ENCODE data around the gene STAMBPL1.
"Not testable (repeated sequence)": the region's sequence is repeated elsewhere in the genome, so short reads cannot be mapped to it uniquely, and the experiment has no call there.

Gene STAMBPL1

DNA sequence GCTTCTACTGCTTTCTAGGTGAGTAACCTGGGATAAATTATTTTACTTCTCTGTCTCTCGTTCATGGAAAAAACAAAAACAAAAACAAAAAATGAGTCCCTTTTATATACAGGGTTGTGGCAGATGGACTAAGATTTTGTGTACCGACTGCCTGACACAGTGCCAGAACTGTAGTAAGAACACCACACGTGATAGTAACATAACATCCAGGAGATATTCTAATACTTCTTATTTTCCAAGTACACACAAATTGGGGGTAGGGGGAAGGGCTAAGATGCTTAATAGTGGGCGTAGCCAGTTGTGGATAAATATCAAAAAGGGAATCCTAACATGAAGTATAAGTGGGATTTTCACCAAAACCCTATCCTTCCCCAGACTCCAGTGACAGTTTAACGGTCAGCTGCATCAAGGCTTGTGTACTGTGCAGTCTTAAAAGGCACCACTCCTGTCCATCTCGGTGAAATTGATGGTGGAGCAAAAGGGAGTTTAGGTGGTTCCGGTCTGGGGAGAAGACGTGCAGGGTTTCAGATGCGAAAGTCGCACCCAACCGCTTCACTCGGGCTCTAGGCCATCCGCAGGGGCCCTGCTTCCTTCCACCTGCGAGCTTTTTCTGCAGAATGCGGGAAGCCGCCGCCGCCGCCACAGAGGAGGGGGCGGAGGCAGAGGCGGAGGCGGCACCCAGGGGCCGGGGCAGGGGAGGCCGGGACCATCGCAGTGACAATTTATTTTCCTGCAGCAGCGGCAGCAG, at the start of gene STAMBPL1:
STAMBPL1 (plus strand) TSS at position 712 of the 748 bp plus-strand sequence. CDS start 21,464 bp downstream, outside the sequence.
- no peak for DNase-seq

DNA sequence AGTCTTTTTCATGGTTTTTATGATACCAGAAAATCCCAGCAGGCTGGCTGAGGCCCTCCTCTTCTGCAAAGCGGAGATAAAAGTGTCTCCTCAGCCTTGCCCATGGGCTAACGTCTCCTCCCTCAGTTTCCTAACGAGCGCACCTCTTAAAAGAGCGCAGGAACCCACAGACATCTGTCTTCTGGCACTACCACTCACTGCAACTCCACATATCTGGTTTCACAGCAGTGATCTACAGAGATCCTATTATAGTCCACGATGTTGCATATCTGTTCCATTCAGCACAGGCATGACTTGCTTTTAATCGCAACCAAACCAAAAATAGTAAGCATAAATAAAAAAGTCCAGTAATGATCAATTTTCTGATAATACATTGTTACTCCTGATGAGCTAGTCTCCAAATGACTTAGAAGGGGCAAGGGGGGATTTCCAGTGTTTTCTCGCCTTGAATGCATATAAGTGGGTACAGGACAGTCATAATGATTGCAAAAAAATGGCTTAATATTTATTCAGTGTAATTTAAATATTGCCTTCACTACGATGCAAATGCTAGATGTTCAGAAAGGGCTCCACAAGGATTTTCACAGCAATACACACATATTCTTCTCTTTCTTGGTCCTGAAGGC, 49.3 kb upstream of the STAMBPL1 start:
- no peak for DNase-seq

DNA sequence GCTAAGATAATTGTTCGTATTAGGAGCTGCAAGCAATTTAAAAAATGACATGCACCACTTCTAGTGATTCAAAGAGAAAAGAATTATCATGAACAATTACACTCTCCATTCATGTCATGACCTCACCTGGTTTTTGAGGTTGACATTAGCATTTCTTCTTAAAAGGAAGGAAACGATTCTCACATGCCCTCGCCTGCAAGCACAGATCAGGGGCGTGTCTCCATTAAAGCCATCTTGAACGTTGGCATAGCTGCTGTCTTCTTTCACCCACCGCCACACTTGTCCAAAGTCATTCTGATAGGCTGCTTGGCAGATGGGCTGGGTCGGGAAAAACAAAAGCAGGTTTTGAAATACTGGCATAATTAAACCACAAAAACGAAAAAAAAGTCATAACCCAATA, 48.3 kb upstream of the STAMBPL1 start:
- no peak for DNase-seq

DNA sequence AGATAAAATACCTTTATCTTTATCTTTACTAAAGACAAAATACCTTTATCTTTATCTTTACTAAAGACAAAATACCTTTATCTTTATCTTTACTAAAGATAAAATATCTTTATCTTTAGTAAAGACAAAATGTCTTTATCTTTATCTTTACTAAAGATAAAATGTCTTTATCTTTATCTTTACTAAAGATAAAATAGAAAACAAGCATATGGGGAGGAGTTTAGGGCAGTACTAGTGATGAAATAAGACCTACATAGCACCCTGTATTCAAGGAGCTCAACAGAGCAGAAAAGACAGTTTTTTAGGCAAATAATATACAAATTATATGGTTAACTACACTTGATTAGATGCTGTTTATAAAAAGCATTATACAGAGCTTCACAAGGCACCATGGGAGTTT, 47.7 kb upstream of the STAMBPL1 start:
- no peak for DNase-seq

DNA sequence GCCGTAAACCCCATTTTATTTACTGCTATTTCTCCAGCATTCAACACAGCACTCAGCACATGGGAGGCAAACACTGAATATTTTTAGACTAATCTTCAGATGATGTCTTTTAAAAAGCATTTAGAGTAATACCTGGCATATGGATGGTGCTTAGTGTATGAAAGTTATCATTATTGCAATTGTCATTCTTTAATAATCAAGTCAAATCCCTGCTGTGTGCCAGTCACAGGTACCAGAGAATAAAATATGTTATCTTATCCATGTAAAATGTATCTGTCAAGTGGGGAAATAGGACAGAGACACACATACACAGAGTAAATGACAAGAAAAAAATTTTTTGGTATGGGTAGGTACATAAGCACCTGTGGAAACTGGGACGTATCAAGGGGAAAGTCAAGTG, 46.9 kb upstream of the STAMBPL1 start:
- no peak for DNase-seq

DNA sequence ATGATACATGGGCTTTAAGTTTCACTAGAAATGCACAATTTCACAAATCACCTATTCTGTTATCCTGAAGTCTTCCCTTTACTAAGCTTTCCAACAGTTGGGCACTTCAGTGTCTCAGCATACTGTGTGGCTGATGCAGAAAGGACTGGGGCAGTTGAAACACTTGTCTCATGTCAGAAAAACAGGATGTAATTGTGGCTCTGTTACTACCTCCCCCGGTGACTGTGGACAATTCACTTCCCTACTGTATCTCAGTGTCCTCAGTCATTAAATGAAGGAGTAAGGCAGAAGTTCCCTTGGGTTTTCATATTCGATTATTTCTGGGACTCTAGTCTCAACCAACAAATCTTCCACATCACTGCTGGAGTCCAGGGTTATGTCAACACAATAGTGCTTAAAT, 46.3 kb upstream of the STAMBPL1 start:
- no peak for DNase-seq

DNA sequence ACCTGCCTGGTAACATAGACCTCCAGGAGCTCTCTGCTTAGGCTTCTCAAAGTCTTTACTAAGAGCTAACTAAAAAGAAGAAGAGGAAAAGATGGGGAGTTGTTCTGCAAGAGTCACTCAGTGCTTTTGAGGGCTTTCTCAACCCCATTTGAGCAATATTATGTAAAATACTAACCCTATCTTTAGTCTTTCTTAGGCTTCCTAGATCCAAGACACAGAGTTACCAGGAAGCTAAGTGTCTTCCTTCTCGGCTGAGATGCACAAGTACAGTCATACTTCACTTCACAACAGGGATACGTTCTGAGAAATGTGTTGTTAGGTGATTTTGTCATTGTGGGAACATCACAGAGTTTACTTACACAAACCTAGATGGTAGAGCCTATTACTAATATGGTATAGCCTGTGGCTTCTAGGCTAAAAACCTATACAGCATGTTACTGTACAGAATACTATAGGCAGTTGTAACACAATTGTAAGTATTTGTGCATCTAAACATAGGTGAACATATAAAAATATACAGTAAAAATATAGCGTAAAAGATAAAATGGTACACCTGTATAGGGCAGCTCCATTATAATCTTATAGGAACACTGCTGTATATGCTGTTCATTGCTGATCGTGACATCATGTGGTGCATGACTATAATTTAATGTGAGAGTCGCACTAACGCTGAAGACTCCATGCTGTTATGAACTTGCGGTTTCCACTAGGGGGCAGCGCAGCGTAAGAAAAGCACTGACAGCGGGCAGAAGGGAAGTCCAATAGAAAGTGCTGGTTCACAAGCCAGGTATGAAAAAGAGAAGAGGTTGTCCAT, 44.7 kb upstream of the STAMBPL1 start:
- peak; percentile 19 for DNase-seq

DNA sequence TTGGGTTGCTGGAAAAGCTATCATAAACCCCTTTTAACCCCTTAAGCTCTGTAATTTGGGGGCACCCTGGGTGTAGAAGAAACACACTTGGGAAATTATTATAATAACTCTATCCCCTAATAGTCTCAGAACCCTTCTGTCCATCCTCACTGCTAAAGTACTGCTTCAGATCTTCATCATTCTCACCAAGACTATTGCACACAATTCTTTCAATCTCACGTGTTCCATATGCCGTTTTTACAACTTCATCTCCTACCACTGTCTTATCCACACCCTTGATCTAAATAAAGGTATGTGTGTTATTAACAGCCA, 44.2 kb upstream of the STAMBPL1 start:
- DNase-seq = no peak

DNA sequence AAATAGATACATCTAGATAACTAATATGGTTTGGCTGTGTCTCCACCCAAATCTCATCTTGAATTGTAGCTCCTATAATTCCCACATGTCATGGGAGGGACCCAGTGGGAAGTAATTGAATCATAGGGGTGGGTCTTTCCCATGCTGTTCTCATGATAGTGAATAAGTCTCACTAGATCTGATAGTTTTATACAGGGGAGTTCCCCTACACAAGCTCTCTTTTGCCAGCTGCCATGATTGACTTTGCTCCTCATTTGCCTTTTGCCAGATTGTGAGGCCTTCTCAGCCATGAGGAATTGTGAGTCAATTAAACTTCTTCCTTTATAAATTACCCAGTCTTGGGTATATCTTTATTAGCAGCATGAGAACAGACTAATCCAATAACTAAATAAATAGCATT, 42.4 kb upstream of the STAMBPL1 start:
- DNase-seq = not testable (repeated sequence)

DNA sequence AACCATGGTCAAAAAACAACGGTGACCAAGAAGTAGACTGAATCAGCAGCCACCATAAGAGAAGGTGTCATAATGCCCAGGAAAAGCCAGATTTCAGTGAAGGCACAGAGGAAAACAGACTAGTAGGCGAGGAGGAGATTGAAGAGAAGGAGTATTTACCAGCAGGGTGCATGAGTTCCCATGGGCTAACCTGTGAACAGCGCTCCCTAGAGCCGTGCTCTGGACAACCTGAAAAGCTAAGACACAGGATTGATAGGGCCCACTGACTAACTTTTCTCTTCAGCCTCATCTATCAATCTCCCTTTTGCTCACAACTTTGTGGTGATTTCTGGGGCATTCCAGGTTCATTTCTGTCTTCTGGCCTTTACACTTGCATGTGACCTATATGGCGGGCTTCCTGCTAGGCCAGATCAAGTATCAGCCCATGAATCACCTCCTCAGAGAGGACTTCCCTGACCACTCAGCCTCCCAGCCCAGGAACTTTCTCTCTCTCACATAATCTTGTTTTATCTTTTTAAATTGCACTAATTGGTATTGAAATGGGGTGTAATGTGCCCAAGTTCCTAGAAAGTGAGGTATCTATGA, 41.2 kb upstream of the STAMBPL1 start:
- no peak for DNase-seq

DNA sequence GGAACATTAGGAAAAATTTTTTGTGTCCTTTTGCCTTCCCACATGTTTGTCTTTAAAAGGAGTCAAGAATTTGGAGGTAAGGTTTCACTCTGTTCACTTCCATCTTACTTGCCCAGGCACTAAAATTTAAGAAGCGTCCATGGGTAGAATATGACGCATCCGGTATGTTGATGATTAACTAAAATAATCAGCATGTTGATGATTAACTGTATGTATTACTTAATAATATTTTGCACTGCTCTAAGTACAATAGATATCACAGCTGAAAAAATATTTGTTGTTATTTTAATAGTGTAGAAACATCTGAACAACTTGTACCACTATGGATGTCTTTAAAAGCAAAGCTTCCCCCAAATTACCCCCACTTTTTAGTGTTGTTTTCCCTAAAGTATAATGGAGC, 39.9 kb upstream of the STAMBPL1 start:
- DNase-seq = no peak

DNA sequence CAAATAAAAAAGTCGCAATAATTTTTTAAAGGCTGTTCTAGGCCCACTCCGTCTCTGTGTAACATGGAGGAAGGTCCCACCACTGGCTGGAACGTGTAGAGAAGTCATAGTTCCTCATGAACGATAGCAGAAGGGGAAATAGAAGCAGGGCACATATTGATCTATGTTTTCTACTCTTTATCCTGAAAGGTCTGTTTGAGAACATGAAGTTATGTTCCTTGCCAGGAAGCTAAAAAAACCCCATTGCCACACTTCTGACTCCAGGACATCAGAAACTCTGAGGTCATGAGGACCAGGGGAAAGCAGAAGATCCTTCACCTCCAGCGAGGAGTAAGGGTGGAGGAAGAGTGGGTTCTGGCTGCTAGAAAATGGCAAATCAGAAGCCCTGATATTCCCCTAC, 39.2 kb upstream of the STAMBPL1 start:
- no peak for DNase-seq

DNA sequence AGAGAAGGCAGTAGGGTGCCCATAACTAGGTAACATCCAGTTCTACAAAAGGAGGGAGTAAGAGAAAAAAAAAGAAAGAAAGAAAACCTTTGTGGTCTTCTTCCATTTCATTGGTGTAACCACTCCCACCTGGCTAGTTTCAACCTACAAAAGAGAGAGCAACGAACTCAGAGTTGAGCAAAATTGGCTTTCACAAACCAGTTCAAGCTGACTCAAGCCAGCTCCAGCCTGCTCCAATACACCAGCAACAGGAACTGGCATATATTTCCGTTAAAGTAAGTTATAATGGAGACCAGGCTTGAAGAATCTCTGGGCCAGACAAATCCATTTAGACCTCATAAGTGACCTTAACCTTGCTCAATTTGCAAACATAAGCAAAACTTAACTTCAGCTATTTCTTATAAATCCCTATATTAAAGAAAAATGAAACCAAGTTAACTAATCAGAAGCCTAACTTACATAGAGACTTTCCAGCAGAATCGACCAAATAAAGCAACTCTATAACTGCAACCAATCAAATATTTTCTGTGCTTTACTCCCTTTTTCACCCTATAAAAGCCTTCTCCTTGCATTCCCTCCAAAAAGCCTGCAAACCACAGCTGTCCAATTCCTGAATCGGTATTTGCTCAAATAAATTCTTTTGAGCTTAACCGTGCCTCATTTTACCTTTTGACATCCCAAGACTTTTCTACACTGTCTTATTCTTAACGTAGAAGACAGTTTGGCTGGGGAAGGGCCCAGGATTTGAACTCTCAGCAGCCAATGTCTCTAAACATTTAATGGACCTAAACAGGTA, 38.5 kb upstream of the STAMBPL1 start:
- DNase-seq = no peak

DNA sequence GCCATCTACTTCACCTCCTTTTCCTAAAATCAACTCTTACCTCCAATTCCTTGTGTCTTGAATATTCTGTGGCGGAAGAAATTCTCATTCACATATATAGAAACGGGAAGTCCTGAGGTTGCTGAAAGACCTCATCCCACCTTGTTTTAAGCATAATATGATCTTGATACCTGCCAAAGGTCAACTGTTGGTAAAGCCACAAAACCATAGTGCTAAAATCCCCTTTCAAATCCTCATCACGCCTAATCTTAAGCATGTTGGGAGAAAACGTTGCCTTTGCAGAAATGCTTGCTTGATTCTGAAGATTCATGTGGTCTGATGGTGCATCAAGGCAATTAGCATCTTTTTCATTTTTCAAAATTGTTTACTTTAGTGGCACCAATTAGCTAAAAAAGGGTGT, 36.9 kb upstream of the STAMBPL1 start:
- no peak for DNase-seq

DNA sequence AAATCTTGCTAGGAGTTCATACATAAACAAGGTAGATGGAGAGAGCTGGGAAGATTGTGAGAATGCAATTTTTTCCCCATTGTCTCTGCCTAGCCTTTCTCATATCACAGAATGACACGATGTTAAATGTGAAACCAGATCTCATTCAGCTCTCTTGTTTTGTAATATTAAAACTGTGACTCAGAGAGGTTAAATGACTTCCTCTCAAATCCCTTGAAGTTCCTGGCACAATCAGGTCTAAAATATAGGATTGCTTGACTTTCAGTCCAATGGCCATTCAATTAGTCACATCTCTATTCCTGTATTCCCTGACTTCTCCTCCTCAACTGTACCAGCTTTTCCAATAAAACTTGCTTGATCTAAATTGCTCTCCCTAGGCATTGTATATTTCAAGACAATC, 31.5 kb upstream of the STAMBPL1 start:
- no peak for DNase-seq

DNA sequence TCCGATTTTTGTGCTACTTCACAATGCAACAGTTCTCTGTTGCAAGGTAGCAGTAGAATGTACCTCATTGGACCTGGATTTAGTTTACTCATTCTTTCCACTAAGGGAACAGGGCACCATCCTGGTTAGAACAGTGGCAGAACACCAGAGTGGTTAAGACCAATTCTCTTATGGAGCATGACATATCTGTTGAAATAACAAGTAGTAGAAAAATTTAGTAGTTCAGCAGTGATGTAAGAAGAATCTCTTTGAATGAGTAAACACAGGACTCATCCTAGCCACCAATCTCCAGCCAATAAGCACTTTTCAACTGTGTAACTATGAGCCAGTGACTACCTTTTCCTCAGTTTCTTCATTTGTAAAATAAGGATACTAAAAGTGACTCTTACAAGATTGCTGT, 30.8 kb upstream of the STAMBPL1 start:
- DNase-seq = no peak

DNA sequence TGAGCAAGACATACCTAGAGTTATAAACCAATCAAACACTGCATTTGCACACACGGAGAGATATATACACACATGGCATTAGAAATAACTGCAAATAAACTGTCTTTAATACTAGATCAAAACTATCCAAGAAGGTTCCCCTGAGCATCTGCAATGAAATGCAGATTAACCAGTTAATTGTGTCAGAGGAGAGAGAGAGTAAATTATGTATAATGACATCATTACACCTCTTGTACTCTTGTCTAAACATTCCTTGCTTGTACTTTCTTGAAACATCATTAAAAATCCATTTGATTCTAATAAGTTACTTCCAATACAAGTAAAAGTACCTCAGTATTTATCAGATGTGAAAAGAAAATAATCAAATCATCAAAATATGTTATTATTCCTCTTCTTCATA, 29.3 kb upstream of the STAMBPL1 start:
- DNase-seq = no peak

DNA sequence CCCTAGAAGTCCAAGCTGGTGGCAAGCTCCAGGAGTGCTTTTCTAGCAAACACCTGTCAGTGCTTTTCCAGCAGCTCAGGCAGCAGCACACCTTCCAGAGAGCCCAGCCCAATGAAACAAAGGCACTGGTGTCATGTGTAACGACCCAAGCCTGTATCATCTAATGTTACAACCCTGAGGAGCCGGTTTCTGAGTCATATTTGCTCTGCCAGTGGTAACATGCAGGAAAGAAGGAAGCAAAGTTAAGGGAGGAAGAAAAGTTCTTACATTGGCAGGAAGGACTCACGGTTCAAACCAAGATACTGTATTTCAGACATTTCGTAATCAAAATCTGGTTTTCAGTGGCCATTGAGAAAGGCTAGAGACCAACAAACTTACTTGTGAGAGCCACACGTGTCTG, 28.3 kb upstream of the STAMBPL1 start, which contains the start of gene ANKRD22:
ANKRD22 (minus strand) TSS at position 139 of the 400 bp plus-strand sequence. CDS start 237 bp downstream, outside the sequence.
- no peak for DNase-seq

DNA sequence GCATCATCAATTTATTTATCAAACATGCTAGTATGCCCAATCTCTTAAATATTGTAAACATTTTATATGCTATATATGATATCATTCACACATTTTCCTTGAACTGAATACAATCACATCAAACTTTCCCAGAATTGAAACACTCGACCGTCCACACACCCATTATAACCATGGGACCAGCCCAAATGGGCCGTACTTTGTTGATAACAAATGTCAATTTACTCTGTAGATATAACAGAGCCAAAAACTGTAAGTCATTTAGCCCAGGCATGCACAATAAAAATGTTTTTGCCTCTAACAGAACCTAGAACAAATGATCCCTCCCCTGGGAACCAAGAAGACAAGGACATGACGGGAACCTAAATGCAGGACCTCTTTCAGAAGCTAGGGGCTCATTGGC, 27.7 kb upstream of the STAMBPL1 start:
- DNase-seq = no peak

DNA sequence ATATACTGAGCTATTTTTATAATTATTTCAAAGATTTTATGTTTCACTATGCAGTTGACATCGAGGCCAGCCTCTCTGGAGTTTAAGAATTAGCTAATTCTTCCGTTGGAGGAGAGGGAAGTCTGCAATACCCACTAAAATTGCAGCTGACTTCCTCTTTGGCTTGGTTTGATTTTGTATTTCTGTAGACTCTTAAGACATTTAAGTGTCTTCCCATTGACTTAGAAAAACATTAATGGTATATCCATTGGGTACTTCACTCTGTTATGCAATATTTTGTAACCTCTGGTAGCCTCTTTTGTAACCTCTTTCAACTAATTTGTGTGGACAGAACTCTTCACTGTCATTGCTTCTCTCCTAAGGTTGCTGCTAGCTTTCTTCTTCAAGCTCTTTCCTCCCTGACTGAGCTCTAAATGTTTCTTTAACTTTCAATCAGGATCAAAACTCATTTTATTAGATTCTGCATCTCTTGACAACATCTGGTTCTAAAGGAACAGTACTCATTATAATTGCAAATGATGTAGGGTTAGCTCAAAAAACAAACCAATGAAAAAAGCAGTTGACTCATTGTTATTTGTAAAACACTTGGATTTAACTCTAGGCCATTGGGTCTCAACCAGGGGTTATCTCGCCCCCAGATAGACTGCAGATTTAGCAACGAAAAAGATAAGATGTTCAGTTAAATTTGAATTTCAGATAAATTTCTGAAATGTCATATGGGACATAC, 26.7 kb upstream of the STAMBPL1 start:
- no peak for DNase-seq

DNA sequence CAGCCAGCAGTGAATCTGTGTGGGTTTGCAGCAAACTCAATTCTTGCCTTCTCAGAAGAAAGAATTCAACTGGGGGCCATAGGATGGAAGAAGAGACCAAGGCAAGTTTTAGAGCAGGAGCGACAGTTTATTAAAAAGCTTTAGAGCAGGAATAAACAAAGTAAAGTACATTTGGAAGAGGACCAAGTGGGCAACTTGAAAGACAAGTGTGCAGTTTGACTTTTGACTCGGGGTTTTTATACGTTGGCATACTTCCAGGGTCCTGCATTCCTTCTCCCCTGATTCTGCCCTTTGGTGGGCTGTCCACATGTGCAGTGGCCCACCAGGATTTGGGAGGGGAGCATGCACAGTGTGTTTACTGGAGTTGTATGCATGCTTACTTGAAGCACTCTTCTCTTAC, 25.4 kb upstream of the STAMBPL1 start:
- no peak for DNase-seq

DNA sequence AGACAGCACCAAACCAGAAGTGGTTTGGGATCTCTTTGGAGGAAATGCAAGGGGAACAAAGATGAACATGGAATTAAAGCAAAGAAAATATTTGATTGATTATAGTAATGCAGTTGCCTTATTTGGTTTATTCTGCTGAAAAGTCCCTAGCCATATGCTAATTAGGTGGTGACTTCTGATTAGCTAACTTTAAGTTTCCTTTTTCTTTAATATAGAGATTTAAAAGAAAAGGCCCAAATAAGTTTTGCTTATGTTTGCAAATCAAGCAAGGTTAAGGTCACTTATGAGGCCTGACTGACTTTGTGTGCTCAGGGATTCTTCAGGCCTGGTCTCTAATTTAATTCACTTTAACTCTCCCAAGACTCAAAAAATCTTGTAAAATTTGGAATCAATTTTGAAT, 22.2 kb upstream of the STAMBPL1 start:
- DNase-seq = no peak
